ENCODE data around the gene ACTL10.

GRCh38 chr20:33622705-33623365, 43.9 kb upstream of the ACTL10 start:
- TF ChIP-seq, protein P1, sequence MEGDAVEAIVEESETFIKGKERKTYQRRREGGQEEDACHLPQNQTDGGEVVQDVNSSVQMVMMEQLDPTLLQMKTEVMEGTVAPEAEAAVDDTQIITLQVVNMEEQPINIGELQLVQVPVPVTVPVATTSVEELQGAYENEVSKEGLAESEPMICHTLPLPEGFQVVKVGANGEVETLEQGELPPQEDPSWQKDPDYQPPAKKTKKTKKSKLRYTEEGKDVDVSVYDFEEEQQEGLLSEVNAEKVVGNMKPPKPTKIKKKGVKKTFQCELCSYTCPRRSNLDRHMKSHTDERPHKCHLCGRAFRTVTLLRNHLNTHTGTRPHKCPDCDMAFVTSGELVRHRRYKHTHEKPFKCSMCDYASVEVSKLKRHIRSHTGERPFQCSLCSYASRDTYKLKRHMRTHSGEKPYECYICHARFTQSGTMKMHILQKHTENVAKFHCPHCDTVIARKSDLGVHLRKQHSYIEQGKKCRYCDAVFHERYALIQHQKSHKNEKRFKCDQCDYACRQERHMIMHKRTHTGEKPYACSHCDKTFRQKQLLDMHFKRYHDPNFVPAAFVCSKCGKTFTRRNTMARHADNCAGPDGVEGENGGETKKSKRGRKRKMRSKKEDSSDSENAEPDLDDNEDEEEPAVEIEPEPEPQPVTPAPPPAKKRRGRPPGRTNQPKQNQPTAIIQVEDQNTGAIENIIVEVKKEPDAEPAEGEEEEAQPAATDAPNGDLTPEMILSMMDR (IDR thresholded peaks at IDR 0.05) = no peak
- TF ChIP-seq FOXK1 (CRISPR knock-in tag; IDR thresholded peaks at IDR 0.05) = no peak
- TF ChIP-seq TEAD4 (CRISPR knock-in tag; IDR thresholded peaks at IDR 0.05) = no peak

Data from WTC11 (cell line).